Measurements from ENCODE around the gene POLR2E.

- TF ChIP-seq CTCF (IDR thresholded peaks at IDR 0.05), result no peak
- TF ChIP-seq ZFX (IDR thresholded peaks at IDR 0.05; ENCODE audit: borderline replicate concordance), result no peak
Measured at GRCh38 chr19:1107661-1108261, 12.6 kb upstream of the POLR2E start.

All from 22Rv1 (cell line).